HG03196 (cell line): Measurements from ENCODE around the gene FAM9C.
"Not testable (repeated sequence)": the region's sequence is repeated elsewhere in the genome, so short reads cannot be mapped to it uniquely, and the experiment has no call there.

Experiments
- ATAC-seq: cut with Tn5 transposase; IDR thresholded peaks from one replicate; pipeline ENCODE4 v1.9.1; 2021; ENCODE audit not compliant: unreplicated experiment

The FAM9C gene

GRCh38 chrX:13076176-13076961 lies 31.9 kb upstream of the FAM9C start:
- ATAC-seq: peak; percentile 59

GRCh38 chrX:13074297-13075262 lies 30.2 kb upstream of the FAM9C start:
- ATAC-seq: peak; percentile 71

GRCh38 chrX:13069771-13070416 lies 25.5 kb upstream of the FAM9C start:
- ATAC-seq: no peak

GRCh38 chrX:13068651-13069050 lies 24.2 kb upstream of the FAM9C start:
- ATAC-seq: no peak

- ATAC-seq: no peak
These were observed 23.4 kb upstream of the FAM9C start for GRCh38 chrX:13067773-13068172.

GRCh38 chrX:13066391-13066790 lies 22.0 kb upstream of the FAM9C start:
- no peak for ATAC-seq

GRCh38 chrX:13064599-13065143 lies 20.3 kb upstream of the FAM9C start:
- ATAC-seq: no peak

GRCh38 chrX:13063124-13063523 lies 18.7 kb upstream of the FAM9C start:
- not testable (repeated sequence) for ATAC-seq

- not testable (repeated sequence) for ATAC-seq
These were observed 17.9 kb upstream of the FAM9C start for GRCh38 chrX:13062331-13062730.

- not testable (repeated sequence) for ATAC-seq
These were observed 16.8 kb upstream of the FAM9C start for GRCh38 chrX:13061215-13061708.

- ATAC-seq: no peak
These were observed 15.4 kb upstream of the FAM9C start for GRCh38 chrX:13059637-13060499.

GRCh38 chrX:13055486-13055885 lies 11.1 kb upstream of the FAM9C start:
- ATAC-seq: no peak

GRCh38 chrX:13053171-13053570 lies 8.8 kb upstream of the FAM9C start:
- no peak for ATAC-seq

GRCh38 chrX:13051529-13052172 lies 7.2 kb upstream of the FAM9C start:
- ATAC-seq: peak; percentile 51

GRCh38 chrX:13051167-13051528 lies 6.7 kb upstream of the FAM9C start:
- ATAC-seq: no peak

- no peak for ATAC-seq
These were observed 5.7 kb upstream of the FAM9C start for GRCh38 chrX:13050151-13050550.

- no peak for ATAC-seq
These were observed 3.9 kb upstream of the FAM9C start for GRCh38 chrX:13048280-13048679.

- no peak for ATAC-seq
These were observed 3.3 kb upstream of the FAM9C start for GRCh38 chrX:13047759-13048158.

- no peak for ATAC-seq
These were observed 1.9 kb upstream of the FAM9C start for GRCh38 chrX:13046141-13046855.
